Glutamatergic neuron (in vitro differentiated cells): ENCODE data around the gene LRRC18. TPM values are rescaled to one million over a fixed set of nuclear protein-coding genes. Genes with fewer than 3 reads are reported as not detected.

Experiments
- DNase-seq: peaks from one replicate; pipeline ENCODE4 v3.0.0; 2022
- H3K27ac Mint-ChIP-seq: one replicate; pipeline ENCODE4 v1.8.0; 2020; ENCODE audit warnings: mild to moderate bottlenecking, mixed read lengths, inconsistent platforms; ENCODE audit not compliant: unreplicated experiment
- H3K27me3 Mint-ChIP-seq: one replicate; pipeline ENCODE4 v1.8.0; 2020; ENCODE audit warnings: mild to moderate bottlenecking, moderate library complexity, mixed read lengths, inconsistent platforms; ENCODE audit not compliant: unreplicated experiment
- H3K36me3 Mint-ChIP-seq: one replicate; pipeline ENCODE4 v1.8.0; 2020; ENCODE audit warnings: mild to moderate bottlenecking, mixed read lengths, inconsistent platforms; ENCODE audit not compliant: unreplicated experiment
- H3K4me1 Mint-ChIP-seq: one replicate; pipeline ENCODE4 v1.8.0; 2020; ENCODE audit warnings: mild to moderate bottlenecking, low read depth, mixed read lengths, inconsistent platforms; ENCODE audit not compliant: unreplicated experiment
- H3K4me3 Mint-ChIP-seq: one replicate; pipeline ENCODE4 v1.8.0; 2020; ENCODE audit warnings: mild to moderate bottlenecking, mixed read lengths, inconsistent platforms; ENCODE audit not compliant: unreplicated experiment
- H3K9me3 Mint-ChIP-seq: one replicate; pipeline ENCODE4 v1.8.0; 2020; ENCODE audit warnings: mild to moderate bottlenecking, moderate library complexity, mixed read lengths, inconsistent platforms; ENCODE audit not compliant: unreplicated experiment
- CTCF ChIP-seq: fragments of 200-600 bp; sonication (generic); IDR thresholded peaks from one replicate; pipeline ENCODE4 v1.5.0; 2021; ENCODE audit not compliant: partially characterized antibody, unreplicated experiment
- microRNA-seq: library from miRNA; unstranded; fragments of <30 nt; microRNA quantifications from one replicate; pipeline ENCODE4, GENCODE V29; 2020; ENCODE audit not compliant: unreplicated experiment
- total RNA-seq: library from RNA; stranded (reverse); fragmentation: NEBNext Ultra II Directional; extraction: Animal tissue kit (Norgen Biotek cat#: 25700); gene quantifications from one replicate; pipeline ENCODE4 v1.2.1, GENCODE V29; 2021; ENCODE audit not compliant: unreplicated experiment

Gene LRRC18
- total RNA-seq, 1 donor from 2014 or later, result not detected

GRCh38 chr10:48878091-48878490, 61.5 kb downstream of the LRRC18 start:
- TF ChIP-seq CTCF, result no peak
- peaks cover 8% of the 10 kb centered on the region for H3K36me3 Mint-ChIP-seq
- no peak for DNase-seq
- H3K4me3 Mint-ChIP-seq, result no peak overlapping the region
- H3K4me1 Mint-ChIP-seq, result no peaks in the 10 kb centered on the region
- peaks cover 5% of the 10 kb centered on the region for H3K9me3 Mint-ChIP-seq
- H3K27ac Mint-ChIP-seq, result no peak overlapping the region
- peaks cover 2% of the 10 kb centered on the region for H3K27me3 Mint-ChIP-seq

GRCh38 chr10:48872234-48872633, 67.4 kb downstream of the LRRC18 start:
- no peaks in the 10 kb centered on the region for H3K36me3 Mint-ChIP-seq
- H3K27ac Mint-ChIP-seq, result no peak overlapping the region
- H3K4me3 Mint-ChIP-seq, result no peak overlapping the region
- TF ChIP-seq CTCF, result no peak
- H3K4me1 Mint-ChIP-seq, result no peaks in the 10 kb centered on the region
- peaks cover 2% of the 10 kb centered on the region for H3K9me3 Mint-ChIP-seq
- H3K27me3 Mint-ChIP-seq, result no peaks in the 10 kb centered on the region
- DNase-seq, result no peak

Small RNA genes within 50 kb of the gene (microRNA-seq; reads per million reads assigned to microRNA genes)
- not detected for gene MIR4294

Other genes with a start within 250 kb of the LRRC18 start
- gene VSTM4, start 175.7 kb upstream of the LRRC18 start, total RNA-seq, result 2.0 TPM
- not detected for gene FAM170B, start 194.2 kb upstream of the LRRC18 start, total RNA-seq
- 0.39 TPM for gene TMEM273, start 248.6 kb upstream of the LRRC18 start, total RNA-seq